Activated naive CD4-positive, alpha-beta T cell treated with Interleukin-2 at 50 U/mL for 16 hours (primary cell): ENCODE results near the gene BAG5.
A peak's percentile ranks its signal among the peaks of the same experiment; 100 is the strongest.
"Not testable (repeated sequence)": the region's sequence is repeated elsewhere in the genome, so short reads cannot be mapped to it uniquely, and the experiment has no call there.

Experiments
- DNase-seq: peaks from one replicate; pipeline ENCODE4 v3.0.0-alpha.2; 2020

BAG5 gene, protein sequence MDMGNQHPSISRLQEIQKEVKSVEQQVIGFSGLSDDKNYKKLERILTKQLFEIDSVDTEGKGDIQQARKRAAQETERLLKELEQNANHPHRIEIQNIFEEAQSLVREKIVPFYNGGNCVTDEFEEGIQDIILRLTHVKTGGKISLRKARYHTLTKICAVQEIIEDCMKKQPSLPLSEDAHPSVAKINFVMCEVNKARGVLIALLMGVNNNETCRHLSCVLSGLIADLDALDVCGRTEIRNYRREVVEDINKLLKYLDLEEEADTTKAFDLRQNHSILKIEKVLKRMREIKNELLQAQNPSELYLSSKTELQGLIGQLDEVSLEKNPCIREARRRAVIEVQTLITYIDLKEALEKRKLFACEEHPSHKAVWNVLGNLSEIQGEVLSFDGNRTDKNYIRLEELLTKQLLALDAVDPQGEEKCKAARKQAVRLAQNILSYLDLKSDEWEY

DNA sequence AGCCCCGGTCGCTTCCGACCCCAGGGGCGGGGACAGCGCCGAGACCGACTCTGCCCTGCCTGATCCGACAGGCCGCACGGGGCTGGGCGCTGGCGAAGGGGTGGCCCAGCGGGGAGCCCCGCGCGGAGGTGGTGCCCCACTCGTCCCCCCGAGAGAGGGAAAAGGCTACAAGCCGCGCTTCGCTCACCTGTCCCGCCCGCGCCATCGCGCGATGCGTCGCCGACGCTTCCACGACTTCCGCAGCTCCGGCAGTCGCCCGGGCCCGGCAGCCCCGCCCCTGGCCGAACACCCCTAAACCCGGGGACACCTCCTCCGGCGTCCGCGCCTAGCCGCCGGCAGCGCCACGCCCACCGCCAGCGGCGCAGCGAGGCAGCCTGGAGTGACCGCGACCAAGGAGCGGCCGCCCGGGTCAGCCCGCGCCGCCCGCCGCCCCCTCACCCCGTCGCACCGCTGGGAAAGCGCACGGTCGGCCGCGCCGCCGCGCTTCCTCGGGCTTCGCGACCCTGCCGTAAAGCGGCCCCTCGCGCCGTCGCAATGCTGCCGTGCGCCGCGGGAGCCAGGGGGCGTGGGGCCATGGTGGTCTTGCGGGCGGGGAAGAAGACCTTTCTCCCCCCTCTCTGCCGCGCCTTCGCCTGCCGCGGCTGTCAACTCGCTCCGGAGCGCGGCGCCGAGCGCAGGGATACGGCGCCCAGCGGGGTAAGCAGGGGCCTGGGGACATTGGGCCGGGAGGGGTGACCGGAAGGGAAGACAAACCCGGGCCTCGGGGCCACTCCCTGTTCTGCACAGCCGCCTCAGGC lies at the start of gene BAG5, which contains the start of gene COA8:
TSS of gene BAG5 (minus strand) at position 229 of the 797 bp plus-strand sequence. CDS start 1,493 bp downstream, outside the sequence.
TSS of gene COA8 (plus strand) at position 532 of the 797 bp plus-strand sequence. CDS start at position 574, 42 bp downstream.
- peak; percentile 88 for DNase-seq

DNA sequence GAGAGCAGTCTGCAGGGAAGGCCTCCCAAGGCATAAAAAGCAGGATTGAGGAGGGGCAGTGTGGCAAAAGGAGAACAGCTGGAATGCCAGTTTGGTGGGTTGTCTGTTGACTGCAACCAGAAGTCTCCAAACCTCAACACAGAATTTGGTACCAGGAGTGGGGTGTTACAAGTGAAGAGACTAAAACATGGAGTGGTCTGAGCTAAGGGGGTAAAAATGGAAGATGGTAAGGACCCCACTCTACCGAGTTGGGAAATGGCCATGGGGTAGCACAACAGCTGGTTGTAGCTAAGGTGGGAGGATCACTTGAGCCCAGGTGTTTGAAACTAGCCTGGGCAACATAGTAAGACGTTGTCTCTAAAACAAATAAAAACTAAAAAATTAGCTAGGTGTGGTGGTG lies 48.8 kb upstream of the BAG5 start:
- DNase-seq, result no peak

DNA sequence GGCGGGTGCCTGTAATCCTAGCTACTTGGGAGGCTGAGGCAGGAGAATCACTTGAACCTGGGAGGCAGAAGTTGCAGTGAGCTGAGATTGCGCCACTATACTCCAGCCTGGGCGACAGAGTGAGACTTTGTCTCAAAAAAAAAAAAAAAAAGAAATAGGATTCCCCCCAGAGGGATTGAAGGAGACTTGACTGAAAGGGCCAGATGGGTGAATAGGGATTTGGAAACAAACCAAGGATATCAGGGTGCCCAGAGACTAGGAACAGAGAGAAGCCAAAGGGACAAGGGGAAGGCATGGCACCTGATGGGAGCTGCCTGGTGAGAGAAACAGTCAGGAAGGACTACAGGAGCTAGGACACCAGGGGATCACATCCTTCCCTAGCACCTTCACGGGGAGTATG lies 46.6 kb upstream of the BAG5 start:
- DNase-seq, result not testable (repeated sequence)

DNA sequence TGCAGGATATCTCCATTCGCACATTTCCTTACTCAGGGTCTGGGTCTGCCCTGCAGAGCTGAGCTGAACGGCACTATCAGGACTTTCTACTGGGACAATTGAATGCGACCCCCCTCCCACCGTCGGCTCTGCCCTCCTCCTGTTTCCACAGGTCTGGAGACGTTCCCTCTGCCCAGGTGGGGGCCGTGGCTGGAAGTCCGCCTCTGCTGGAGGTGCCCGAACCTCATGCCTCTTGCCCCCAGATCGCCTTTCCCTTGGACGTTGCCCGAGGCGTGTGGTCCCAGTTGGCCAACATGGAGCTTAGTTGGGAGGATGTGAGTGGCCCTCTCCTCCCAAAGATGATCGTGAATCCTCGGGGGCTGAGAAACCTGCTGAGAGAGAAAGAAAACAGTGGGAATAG lies 45.4 kb upstream of the BAG5 start:
- DNase-seq, result no peak

DNA sequence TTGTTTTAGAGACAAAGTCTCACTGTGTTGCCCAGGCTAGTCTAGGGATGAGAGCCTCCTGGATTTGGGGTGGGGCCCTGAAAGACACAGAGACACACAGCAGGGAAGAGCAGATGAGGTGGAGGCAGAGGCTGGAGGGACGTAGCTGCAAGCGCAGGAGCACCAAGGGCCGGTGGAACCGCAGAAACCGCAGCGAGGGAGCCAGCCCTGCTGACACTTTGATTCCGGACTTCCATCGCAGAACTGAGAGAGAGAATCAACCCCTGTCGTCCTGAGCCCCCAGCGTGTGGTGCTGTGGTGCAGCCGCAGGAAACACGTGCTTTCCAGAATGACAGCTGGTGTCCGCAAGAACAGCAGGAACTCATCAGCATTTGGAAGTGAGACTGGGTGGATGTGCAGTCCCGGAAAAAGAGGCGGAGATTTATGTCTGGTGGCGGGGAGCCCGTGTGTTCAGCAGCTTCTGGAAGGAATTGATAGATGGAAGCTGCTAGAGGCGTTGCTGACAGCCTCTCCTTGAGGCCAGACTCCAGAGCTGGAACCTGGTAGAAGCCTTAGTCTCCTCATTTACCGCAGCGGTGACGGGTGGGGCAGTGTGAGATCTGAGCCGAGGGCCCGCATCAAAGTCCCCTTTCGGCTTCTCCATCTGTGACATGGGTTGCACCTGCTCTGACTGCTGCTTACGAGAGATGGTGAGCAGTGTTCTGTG lies 44.7 kb upstream of the BAG5 start:
- DNase-seq, result peak; percentile 52

DNA sequence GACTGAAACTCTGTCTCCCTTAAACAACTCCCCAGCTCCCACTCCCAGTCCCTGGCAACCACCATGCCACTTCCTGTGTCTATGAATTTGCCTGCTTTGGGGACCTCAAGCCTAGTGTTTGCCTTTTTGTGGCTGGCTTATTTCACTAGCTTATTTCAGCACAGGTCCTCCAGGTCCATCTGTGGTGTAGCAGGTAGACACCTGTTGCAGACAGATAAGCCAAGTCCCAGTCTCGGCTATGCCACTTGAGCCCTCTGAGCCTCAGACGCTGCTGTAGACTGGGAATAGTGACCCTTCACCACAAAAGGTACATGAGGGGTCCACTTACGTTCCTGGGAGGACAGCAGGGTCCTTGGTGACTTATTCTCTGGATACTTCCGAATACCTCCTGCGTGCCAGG lies 42.2 kb upstream of the BAG5 start:
- DNase-seq, result no peak

DNA sequence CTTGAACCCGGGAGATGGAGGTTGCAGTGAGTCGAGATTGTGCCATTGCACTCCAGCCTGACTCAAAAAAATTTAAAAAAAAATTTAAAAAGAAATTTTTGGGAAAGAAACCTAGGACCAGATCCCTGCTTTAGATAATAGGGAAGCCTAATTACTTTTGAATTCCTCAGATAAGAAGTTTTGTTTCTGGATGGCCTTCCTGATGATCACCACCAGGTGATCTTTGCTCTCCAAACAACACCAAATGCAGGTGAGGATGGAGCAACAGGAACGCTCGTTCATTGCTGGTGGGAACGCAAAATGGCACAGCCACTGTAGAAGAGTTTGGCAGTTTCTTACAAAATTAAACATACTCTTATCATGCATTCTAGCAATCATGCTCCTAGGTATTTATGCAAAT lies 38.0 kb upstream of the BAG5 start:
- no peak for DNase-seq

DNA sequence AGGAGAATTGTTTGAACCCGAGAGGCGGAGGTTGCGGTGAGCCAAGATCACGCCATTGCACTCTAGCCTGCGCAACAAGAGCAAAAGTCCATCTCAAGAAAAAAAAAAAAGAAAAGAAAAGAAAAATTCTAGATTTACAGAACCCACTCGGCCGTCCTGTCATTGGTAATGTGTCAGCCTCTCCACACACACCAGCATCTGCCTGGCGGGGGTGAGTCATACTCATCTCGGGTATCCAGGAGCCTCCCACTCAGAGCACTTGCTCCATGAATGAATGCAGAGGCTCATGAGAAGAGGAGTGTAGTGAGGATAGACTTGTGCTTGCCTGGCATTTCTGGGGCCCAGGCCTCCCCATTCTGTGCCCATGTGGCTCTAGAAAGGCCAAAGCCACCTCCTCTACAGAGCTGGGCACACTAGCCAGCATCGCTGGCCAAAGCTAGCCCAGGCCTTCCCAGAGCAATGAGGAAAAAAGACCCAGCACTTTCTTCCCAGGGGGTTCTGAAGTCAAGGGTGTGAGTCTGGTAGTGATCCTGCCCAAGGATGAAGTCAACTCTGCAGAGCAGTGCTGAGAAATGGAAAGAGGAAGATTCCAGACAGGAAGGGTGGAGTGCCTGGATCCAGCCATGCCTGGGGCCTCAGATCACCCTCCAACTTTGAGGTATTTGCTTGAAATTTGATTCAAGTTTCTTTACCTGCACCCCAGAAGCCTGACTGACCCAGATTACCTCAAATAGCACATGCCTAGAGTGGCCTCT lies 35.3 kb upstream of the BAG5 start:
- DNase-seq, result no peak

DNA sequence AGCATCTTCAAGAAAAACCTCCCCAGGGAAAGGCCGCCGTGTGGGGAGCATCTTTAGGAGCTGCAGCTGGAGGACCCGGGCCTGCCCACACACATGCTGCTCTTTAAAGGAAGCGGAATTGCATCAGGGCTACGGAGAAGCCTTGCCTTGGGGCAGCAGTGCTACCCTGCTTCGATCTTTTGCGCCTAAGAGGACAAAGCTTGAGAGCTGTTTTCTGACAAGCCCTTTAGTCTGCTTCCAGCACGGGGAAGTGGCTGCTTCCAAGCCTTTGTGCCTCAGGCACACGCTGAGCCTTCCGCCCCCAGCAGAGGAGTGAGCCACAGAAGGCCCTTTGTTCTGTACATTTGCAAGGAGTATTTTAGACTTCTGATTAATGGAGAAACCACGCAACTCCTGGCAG lies 31.8 kb upstream of the BAG5 start:
- DNase-seq, result no peak

DNA sequence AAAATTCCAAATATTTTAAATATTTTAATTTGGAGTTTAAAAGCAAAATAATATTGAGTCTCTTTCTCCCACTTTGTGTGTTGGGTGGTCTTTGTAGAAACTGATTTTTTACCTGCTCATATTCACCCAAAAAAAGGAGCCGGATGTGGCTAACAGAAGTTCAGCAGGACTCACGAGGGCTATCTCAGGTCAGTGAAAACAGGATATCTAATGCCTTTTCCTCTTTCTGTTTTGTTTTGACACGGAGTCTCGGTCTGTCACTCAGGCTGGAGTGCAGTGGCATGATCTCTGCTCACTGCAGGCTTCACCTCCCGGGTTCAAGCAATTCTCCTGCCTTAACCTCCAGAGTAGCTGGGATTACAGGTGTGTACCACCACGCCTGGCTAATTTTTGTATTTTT lies 31.1 kb upstream of the BAG5 start:
- DNase-seq, result no peak

DNA sequence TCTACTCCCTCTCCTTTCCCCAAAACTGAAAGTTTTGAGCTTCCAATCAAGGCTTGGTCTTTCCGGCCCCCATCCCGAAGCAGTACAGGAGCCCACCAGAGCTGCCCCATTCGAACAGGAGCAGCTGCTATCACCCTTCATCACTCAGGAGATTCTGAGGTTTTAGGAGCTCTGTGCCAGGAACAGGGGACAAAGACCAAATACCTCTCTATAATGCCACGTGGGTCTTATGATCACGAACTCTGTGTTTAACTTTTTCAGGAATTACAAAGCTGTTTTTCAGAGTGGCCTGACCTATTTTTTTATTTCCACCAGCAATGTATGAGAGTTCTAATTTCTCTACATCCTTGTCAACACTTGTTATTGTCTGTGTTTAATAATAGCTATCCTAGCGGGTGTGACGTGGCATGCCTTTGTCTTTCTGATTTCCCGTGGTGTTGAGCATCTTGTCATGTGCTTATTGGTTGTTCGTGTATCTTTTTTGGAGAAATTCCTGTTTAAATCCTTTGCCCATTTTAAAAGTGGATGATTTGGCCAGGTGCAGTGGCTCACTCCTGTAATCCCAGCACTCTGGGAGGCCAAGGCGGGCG lies 22.0 kb upstream of the BAG5 start:
- no peak for DNase-seq

DNA sequence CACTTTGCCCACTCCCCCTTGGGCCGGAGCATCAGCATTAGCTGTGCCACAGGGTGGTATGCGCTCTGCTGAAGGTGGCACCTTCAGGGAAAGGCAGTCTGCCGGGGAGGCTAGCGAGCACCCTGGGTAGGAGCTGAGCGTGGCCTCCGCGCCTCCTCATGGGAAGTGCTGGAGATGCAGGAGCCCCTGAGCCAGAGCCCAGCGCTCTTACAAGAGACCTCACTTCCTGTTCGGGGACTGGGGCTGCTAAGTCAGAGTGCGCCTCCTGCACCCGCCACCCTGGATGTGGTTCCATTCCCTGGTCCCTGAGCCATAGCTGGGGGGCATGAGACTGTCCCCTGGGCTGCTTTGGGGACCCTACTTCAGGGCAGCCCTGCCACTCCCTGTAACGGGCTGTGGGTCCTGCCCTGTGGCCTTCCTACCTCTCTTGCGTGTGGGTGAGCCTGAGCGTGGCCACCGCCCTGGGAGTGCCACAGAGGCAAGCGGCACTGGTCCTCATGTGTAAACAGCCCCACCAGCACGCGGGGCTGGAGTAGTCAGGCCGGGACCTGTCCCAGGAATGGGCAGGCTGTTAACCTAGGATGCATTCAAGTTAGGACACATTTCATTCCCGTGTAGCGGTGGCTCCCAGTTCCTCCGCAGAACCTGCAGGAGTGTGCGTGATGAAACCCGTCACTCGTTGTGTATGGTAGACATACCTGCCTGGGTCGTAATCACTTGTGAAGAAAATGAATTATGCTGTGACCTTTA lies 19.7 kb upstream of the BAG5 start:
- DNase-seq, result no peak

DNA sequence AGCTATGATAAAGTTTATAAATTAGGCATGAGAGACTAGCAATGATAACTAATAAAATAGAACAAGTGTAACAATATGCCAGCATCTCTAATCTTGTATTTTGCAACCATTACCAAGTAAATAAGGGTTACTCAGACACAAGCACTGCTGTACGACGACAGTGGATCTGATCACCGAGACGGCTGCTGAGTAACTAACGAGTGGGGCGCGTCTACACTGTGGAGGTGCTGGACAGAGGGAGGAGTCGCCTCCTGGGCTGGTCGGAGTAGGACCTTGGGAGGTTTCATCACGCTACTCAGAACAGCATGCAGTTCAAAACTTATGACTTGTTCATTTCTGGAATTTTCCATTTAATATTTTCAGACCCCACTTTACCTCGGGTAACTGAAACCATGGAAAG lies 18.7 kb upstream of the BAG5 start:
- no peak for DNase-seq

DNA sequence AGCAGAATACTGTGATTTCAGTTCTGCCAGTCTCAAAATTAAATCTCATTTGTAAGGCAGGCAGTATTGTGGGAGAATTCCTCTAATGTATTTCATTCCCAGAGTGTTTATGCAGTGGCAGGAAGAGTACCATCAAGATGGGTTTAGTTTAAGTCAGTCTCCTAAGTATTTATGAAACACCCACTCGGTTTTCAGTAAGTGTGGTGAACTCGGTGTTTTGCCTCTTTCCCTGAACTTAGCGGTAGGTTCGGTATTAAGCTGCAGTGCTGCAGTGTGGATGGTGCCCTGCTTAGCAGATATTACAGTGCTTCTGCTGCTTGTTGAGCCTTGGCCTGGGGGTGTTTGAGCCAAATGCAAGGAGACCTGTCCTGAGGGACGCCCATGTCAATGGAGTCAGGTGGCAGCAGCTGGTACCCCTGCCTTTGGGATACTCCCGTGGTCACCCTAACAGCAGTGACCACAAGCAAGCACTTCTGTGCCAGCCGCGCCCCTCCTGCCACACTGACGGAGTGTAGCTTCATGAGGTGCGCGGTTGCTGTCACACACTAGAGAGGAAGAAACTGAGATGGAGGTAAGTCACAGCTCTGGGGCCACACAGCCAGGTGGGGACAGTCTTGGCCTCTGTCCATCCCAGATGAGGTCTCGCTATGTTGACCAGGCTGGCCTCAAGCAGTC lies 16.1 kb upstream of the BAG5 start:
- no peak for DNase-seq

DNA sequence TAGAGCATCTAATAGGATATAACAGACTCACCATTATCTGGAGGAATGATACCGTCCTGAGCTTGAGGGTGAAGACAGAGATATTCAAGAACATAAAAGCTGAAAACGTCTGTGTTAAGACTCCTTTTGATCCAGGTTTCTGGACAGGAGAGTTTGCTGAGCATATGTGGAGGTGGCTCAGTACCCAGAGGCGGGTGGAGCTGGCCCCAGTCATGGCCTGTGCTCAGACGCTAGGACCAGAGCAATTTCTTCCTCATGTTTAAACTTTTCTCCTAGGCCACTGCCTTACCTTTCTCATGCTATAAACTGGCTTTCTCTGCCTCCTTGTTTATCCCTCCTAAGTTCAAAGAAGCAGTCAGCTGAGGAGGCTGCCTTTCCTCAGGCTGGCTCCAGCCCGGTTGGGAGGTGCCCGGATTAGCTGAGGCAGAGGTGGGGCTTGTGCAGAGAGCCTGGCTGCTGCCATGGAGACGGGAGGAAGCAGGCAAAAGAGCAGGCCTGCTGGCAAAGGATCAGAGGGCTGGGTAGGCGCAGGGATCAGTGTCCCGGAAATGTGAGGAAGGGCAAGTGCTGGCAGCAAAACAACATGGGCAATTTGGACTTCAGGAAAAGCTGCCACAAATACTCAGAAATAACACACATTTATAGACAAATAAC lies 14.0 kb upstream of the BAG5 start:
- DNase-seq, result no peak

DNA sequence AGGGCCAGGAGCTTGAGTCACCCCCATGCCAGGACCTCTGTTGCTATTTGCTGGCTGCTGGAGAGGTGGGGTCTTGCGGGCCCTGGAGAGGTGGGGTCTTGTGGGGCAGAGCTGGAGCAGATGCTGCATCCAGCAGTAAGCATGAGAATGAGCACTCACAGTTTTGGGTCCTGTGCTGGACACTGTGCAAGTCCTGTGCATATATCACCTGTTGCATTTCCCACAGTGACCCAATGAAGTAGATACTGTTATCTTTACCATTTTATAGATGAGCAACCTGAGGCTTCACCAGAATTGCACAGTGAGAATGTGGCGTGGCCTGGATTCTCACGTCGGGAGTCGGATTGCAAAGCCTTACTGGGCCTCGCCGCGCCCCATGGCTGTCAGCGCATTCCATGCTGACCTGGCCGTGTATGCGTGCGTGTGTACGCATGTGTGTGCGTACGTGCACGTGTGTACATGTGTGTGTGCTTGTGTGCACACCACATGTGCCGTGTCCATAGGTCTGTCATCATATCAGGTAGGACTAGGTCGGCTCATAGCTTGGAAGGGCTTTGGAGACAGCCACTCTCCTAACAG lies 12.3 kb upstream of the BAG5 start:
- no peak for DNase-seq

DNA sequence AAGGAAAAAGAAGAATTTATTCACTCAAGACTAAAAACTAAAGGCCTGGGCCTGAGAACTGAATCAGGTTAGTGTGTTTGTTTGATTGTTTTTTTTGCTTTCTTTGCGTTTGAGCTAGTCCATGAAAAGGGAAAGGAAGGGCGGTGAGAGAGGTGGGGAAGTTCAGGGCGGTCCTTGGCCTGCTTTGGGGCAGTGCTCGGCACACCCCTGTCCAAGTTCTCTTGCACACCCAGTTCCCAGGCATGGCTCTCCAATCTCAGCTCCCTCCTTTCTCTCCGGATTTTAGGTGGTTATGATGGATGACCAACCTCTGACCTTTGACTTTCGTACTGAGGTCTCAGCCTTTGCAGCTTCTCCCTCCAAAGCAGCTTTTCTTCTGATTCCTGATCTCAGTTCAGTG lies 11.6 kb upstream of the BAG5 start:
- DNase-seq, result no peak

DNA sequence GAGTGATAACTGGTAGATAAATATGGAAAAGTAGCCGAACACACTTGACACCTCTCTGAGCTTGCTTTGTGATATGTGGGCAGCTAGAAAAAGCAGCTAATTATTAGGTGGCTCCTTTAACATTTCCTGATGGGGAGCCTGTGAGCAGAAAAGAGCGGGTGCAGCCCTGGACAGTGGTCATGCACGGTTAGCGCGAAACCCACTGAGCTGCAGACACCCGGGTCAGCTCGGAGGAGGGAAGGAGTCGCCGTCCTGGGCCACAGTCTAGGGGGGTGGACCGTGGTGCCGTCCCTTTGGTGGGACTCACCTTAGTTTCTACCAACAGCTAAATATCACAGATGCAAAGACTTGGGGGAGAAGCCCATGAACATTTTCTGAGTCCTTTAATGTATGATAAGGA lies 7.0 kb upstream of the BAG5 start:
- DNase-seq, result no peak

DNA sequence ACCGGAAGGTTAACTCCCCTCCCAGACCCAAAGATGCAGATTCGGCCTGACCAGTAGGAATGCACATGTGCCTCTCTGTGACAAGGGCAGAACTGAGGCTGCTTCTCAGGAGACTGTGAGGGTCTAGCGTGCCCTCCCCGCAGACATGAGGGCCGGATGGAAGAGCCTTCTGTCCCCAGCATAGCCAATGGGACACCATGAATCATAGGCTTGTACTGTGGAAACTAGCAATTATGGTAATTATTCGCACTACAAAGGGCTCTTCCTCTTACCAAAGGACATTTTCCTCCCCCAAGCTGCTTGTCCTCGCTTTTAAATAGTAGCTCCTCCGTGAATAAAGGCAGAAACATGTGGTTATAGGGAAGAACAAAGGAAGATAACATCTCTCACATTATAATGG lies 6.5 kb upstream of the BAG5 start:
- DNase-seq, result no peak
